Epithelial cell of prostate (primary cell): ENCODE measurements around the gene CCDC85B.

Experiments used
- DNase-seq: peaks from one replicate; pipeline ENCODE4 v3.0.0-alpha.2; 2011; ENCODE audit warnings: low read depth, low spot score
- H3K27ac ChIP-seq: fragments of 450-650 bp; 2 replicates; pipeline ENCODE4 v1.5.1; 2017; ENCODE audit warnings: mild to moderate bottlenecking

CCDC85B gene

GRCh38 chr11:65921033-65921555 is 30.6 kb downstream of the CCDC85B start:
- peak overlapping the region; percentile 99 for H3K27ac ChIP-seq

DNA sequence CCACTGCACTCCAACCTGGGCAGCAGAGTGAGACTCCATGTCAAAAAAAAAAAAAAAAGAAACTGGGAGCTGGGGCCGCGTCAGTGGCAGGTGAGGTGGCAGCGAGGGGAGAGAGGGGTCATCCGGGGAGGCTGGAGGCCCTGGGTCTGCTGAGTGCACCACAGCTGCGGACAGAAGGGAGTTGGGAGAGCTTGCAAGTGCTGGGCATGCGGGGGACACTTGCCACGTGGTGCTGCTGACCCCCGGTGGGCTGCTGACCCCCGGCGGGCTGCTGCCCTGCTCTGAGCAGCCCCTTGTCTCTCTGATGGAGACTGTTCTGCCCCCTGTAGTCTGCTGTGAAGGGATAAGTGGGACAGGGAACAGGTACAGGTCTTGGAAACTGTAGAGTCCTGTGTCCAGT is 31.4 kb downstream of the CCDC85B start:
- H3K27ac ChIP-seq = no peak overlapping the region
- no peak for DNase-seq

More at GRCh38 chr11:65921033-65921555, 30.6 kb downstream of the CCDC85B start:
- no peak for DNase-seq

DNA sequence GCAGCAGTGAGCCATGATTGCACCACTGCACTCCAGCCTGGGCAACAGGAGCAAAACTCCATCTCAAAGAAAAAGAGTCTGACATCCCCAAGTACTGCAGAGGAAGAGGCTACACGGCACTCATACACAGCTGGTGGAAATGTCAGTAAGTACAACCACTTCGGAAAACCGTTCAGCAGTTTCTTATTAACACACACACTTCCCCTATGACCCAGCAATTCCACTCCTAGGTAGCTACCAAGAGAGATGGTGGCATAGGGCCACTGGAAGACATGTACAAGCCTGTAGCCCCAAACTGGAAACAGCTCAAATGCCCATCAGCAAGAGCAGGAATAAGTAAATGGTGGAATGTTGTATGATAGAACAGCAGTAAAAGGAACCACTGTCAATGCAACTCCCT is 32.1 kb downstream of the CCDC85B start:
- no peak overlapping the region for H3K27ac ChIP-seq
- no peak for DNase-seq

DNA sequence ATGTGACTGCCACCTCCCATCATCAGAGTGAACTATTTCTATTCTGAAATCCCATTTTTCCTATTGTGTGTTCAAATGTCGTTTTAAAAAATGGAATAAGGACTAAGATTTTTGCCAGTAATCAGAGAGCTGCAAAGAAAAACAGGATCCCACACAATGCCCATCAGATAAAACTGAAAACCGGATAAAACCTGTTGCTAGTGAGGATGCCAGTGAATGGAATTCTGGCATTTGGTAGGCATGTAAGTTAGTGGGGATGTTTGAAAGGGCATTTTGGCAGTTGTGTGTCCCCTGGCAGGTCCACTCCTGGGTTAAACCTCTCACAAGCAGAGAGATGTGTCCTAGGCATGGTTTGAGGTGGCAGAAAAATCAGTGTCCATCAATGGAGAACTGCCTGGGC is 34.9 kb downstream of the CCDC85B start:
- DNase-seq = no peak
- no peak overlapping the region for H3K27ac ChIP-seq

- no peak for DNase-seq
- no peak overlapping the region for H3K27ac ChIP-seq
Observed at GRCh38 chr11:65927904-65928397, 37.5 kb downstream of the CCDC85B start.

DNA sequence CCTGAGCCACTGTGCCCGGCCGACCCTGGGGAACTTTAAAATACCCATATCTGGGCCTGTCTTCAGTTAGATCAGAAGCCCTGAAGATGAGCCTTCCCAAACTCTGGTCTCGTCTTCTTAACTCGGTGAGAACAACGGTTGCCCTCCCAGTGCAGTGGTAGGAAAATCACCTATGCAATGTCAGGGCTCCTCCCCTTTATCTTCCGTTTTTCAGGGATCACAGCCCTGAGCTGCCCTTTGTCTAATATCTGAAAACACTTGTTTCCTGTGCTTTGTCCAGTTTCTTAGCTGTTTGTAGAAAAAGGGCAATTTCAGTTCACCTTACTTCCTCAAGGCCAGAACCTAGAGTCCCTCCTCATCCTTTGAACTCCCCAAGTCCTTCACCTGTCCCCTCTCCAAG is 38.2 kb downstream of the CCDC85B start:
- H3K27ac ChIP-seq = no peak overlapping the region
- DNase-seq = no peak

DNA sequence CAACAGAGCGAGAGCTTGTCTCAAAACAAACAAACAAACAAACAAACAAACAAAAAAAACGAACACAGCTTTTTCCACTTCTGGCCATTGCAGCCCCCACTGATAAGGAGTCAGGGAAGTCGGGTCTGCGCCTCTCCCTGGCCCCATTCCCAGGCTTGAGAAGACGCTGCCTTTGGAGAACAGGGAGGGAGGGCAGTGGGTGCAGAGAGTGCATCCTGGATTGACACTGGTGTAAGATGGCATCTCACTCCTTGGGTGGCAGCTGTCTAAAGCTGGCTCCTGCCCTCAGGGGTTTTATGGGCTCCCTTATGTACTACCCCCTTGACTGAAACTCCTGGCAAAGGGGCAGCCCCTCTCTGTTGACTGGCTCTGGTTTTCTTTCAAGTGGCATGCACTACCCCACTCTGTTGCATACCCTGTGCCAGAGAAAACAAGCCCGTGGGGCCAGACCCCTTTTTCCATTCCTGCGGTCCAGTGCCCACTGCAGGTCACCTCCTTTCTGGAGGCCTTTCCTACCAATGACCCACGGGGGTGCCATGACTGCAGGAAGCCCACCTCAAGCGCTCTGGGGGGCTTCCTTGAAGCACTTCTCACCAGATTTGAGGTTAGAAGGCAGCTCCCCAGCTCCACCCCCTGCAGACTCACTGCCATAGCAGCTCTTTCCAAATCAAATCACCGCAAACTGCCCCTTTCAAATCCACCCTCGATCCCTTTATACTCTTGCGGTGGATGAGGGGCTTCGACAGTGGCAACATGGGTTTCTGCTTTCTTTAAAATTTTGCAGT is 41.5 kb downstream of the CCDC85B start:
- DNase-seq = no peak
- no peak overlapping the region for H3K27ac ChIP-seq

DNA sequence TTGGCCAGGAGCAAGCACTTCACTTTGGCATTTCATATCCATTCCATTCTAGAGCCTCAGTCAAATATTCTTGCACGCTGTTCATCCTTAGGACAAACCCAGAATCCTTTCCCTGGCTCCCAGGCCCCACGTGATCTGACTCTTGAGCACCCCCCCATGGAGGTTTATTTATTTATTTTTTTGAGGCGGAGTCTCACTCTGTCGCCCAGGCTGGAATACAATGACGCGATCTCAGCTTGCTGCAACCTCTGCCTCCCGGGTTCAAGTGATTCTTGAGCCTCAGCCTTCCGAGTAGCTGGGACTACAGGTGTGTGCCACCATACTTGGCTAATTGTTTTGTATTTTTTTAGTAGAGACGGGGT is 42.1 kb downstream of the CCDC85B start:
- H3K27ac ChIP-seq = no peak overlapping the region
- DNase-seq = no peak

- no peak overlapping the region for H3K27ac ChIP-seq
- no peak for DNase-seq
Observed at GRCh38 chr11:65934014-65934413, 43.5 kb downstream of the CCDC85B start.

- no peak for DNase-seq
- H3K27ac ChIP-seq = no peak overlapping the region
Observed at GRCh38 chr11:65937766-65938165, 47.3 kb downstream of the CCDC85B start.
